CD8-positive, alpha-beta memory T cell (primary cell): ENCODE results near the gene PARD6G. TPM values are rescaled to one million over a fixed set of nuclear protein-coding genes. Genes with fewer than 3 reads are reported as not detected.
A peak's percentile ranks its signal among the peaks of the same experiment; 100 is the strongest.

Experiments
- CTCF ChIA-PET: fragments of 350-600 bp; sonication (Branson Sonifier 250); formaldehyde crosslinking; loops from one replicate; lab custom pipeline; 2021; ENCODE audit warnings: antibody characterized with exemption; lab: Charles Lee
- POLR2A ChIA-PET: fragments of 350-600 bp; sonication (Branson Sonifier 250); formaldehyde crosslinking; loops from one replicate; lab custom pipeline; 2021; ENCODE audit warnings: antibody characterized with exemption; lab: Charles Lee
- DNase-seq, 5 donors: peaks; one replicate each; pipeline versions ENCODE4 v3.0.0 to v3.0.0-alpha.2; 2020 to 2022; ENCODE audit warnings: mixed read lengths in 1 of 5
- H3K27ac ChIP-seq: one replicate; pipeline ENCODE4 v1.7.0; 2013; ENCODE audit warnings: low read depth, mild to moderate bottlenecking, low read length, moderate library complexity
- H3K27me3 ChIP-seq: 2 replicates; pipeline ENCODE4 v1.7.0; 2013; ENCODE audit warnings: low read length, mild to moderate bottlenecking; ENCODE audit not compliant: insufficient read depth, poor library complexity, severe bottlenecking
- H3K36me3 ChIP-seq: 2 replicates; pipeline ENCODE4 v1.7.0; 2013; ENCODE audit warnings: mild to moderate bottlenecking, low read length, moderate library complexity; ENCODE audit not compliant: insufficient read depth
- H3K4me1 ChIP-seq: 2 replicates; pipeline ENCODE4 v1.7.0; 2013; ENCODE audit warnings: mild to moderate bottlenecking, low read length, moderate library complexity; ENCODE audit not compliant: insufficient read depth
- H3K4me3 ChIP-seq: 2 replicates; pipeline ENCODE4 v1.7.0; 2013; ENCODE audit warnings: mild to moderate bottlenecking, low read length
- H3K9me3 ChIP-seq: 2 replicates; pipeline ENCODE4 v1.7.0; 2013; ENCODE audit warnings: mild to moderate bottlenecking, low read length
- H3K27ac Mint-ChIP-seq, 8 donors: one replicate each; pipeline ENCODE4 v1.8.0; 2020 to 2021; ENCODE audit warnings: mixed read lengths in 8 of 8, mild to moderate bottlenecking in 6 of 8, inconsistent platforms in 3 of 8, moderate library complexity in 3 of 8
- H3K27me3 Mint-ChIP-seq, 2 donors: one replicate each; pipeline ENCODE4 v1.8.0; 2020 to 2021; ENCODE audit warnings: mixed read lengths in 2 of 2, mild to moderate bottlenecking in 1 of 2, moderate library complexity in 1 of 2
- H3K36me3 Mint-ChIP-seq, 3 donors: one replicate each; pipeline ENCODE4 v1.8.0; 2020 to 2021; ENCODE audit warnings: mixed read lengths in 3 of 3, inconsistent platforms in 1 of 3, mild to moderate bottlenecking in 1 of 3
- H3K4me1 Mint-ChIP-seq, 3 donors: one replicate each; pipeline ENCODE4 v1.8.0; 2020 to 2021; ENCODE audit warnings: mixed read lengths in 3 of 3, inconsistent platforms in 1 of 3, mild to moderate bottlenecking in 1 of 3
- H3K4me3 Mint-ChIP-seq, 7 donors: one replicate each; pipeline ENCODE4 v1.8.0; 2020 to 2021; ENCODE audit warnings: mixed read lengths in 7 of 7, mild to moderate bottlenecking in 6 of 7, moderate library complexity in 4 of 7, inconsistent platforms in 2 of 7
- H3K9me3 Mint-ChIP-seq, 5 donors: one replicate each; pipeline ENCODE4 v1.8.0; 2020 to 2022; ENCODE audit warnings: mixed read lengths in 5 of 5, mild to moderate bottlenecking in 3 of 5, moderate library complexity in 2 of 5, inconsistent platforms in 1 of 5
- polyA plus RNA-seq: library from polyadenylated mRNA; unstranded; fragments of 300-500 nt; fragmentation: Illumina TruSeq; gene quantifications from one replicate; pipeline ENCODE4 v1.2.3, GENCODE V29; 2021
- total RNA-seq, 2 experiments: library from RNA; stranded (reverse); gene quantifications; one replicate each; pipeline ENCODE4 v1.2.3, GENCODE V29; 2021

The PARD6G gene
- total and polyA plus RNA-seq, 3 experiments from 2014 or later = 0.32 to 0.48 (median 0.33) TPM

DNA sequence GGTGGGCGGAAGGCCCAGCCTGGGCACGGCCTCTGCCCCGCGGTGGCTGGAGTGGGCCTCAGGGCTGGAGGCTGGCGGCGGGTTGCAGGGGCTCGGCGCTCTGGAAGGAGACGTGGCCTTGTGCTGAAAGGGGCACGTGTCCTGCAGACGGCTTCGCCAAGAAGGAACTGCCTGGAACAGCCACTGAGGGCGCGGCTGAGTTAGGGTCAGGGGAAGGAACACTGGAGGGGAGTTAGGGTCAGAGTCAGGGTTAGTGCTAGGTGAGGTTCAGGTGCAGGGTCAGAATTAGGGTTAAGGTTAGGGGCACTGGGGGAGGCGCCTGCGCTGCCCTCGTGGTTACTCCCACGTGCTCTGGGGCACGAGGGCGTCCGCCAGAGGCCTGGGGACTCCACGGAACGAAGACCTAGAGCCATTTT is 139.2 kb downstream of the PARD6G start:
- POLR2A ChIA-PET = interaction anchor here (1.3 kb wide), 1 partner anchor 74 kb away, joined by 5 read pairs; the partner anchor contains the start of gene RBFA
- Histone ChIP-seq H3K27ac (no peak overlapping the region), H3K36me3 (no peaks in the 10 kb centered on the region), H3K4me1 (peaks cover 16% of the 10 kb centered on the region), H3K27me3 (no peaks in the 10 kb centered on the region), H3K9me3 (no peaks in the 10 kb centered on the region), H3K4me3 (no peak overlapping the region)
- Mint-ChIP-seq H3K4me3 (peak overlapping the region in 6 of 7 donors; percentile 75 to 90 (median 82)), H3K9me3 (no peaks in the 10 kb centered on the region), H3K36me3 (peaks cover 0 to 4% (median 2%) of the 10 kb centered on the region in 3 donors), H3K27me3 (no peaks in the 10 kb centered on the region), H3K27ac (peak overlapping the region; percentile 72 to 98 (median 94)), H3K4me1 (peaks cover 33 to 54% (median 40%) of the 10 kb centered on the region in 3 donors)
- peak in 3 of 5 donors; percentile 8 to 36 (median 16) for DNase-seq
- CTCF ChIA-PET = interaction anchor here (1.7 kb wide), 1 partner anchor 51 kb away, joined by 3 read pairs; no protein-coding TSS in a partner anchor

DNA sequence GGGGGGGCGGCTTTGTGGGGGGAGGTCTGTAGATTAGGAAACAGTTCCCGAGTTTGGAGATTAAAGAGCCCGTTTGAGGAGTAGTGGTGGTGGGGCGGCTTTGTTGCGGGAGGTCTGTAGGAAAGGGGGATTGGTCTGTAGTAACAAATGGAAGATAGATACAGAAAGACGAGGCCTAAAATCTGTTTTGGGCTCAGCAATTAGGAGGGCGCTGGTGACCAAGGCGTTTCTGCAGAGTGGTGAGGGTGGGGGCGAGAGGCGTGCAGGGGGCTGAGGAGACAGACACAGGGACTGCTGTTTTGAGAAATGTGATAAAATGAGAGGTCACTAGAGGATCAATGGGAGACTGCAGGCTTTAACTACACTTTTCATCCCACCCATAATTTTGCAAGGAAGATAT is 139.9 kb downstream of the PARD6G start:
- Mint-ChIP-seq H3K9me3 (no peaks in the 10 kb centered on the region), H3K27ac (peak overlapping the region; percentile 22 to 98 (median 83)), H3K27me3 (no peaks in the 10 kb centered on the region), H3K36me3 (peaks cover 0 to 3% (median 0%) of the 10 kb centered on the region in 3 donors), H3K4me1 (peaks cover 26 to 48% (median 35%) of the 10 kb centered on the region in 3 donors), H3K4me3 (peak overlapping the region in 5 of 7 donors; percentile 34 to 90 (median 66))
- POLR2A ChIA-PET = interaction anchor here (1.8 kb wide), 1 partner anchor 74 kb away, joined by 5 read pairs; no protein-coding TSS in a partner anchor
- CTCF ChIA-PET = no interaction called here
- H3K4me3 ChIP-seq = no peak overlapping the region
- no peaks in the 10 kb centered on the region for H3K36me3 ChIP-seq
- peaks cover 16% of the 10 kb centered on the region for H3K4me1 ChIP-seq
- no peaks in the 10 kb centered on the region for H3K9me3 ChIP-seq
- H3K27ac ChIP-seq = no peak overlapping the region
- H3K27me3 ChIP-seq = no peaks in the 10 kb centered on the region
- DNase-seq = no peak

Other genes with a start within 250 kb of the PARD6G start
- 10 to 100 TPM; 39.7 to 40.6 TPM for gene RBFA, start 213.1 kb downstream of the PARD6G start, total RNA-seq
- 10.0 TPM for gene RBFA, start 213.1 kb downstream of the PARD6G start, polyA plus RNA-seq
- gene ADNP2, start 138.3 kb downstream of the PARD6G start, total RNA-seq = 10 to 100 TPM; 18.5 to 18.9 TPM
- 9.8 TPM for gene ADNP2, start 138.3 kb downstream of the PARD6G start, polyA plus RNA-seq